NCI-H1105 treated with DMSO at 0.1 percent for 48 hours (cell line): Measurements from ENCODE around the gene DISC1.

Source experiments
- DNase-seq: peaks from one replicate; lab custom pipeline; 2025; lab: John Stamatoyannopoulos, UW

Gene DISC1

DNA sequence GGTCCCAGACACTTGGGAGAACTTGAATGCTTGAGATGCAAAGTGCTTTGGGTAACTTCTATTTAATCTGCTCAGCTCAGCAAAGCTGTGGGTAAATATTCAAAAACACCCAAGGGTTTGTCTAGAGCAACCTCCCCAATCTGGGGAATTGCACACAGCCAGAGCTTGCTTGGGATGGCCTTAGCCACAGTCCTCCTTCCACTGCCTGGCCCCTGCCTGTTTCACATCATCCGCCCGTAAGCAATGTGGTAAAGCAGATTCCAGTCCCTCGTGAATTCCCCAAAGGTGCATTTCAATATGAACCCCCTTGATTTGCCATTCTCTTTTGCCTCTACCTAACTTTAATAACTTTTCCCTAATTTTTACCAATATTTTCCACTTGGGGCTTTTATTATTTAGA, 418.1 kb downstream of the DISC1 start:
- DNase-seq, result no peak

DNA sequence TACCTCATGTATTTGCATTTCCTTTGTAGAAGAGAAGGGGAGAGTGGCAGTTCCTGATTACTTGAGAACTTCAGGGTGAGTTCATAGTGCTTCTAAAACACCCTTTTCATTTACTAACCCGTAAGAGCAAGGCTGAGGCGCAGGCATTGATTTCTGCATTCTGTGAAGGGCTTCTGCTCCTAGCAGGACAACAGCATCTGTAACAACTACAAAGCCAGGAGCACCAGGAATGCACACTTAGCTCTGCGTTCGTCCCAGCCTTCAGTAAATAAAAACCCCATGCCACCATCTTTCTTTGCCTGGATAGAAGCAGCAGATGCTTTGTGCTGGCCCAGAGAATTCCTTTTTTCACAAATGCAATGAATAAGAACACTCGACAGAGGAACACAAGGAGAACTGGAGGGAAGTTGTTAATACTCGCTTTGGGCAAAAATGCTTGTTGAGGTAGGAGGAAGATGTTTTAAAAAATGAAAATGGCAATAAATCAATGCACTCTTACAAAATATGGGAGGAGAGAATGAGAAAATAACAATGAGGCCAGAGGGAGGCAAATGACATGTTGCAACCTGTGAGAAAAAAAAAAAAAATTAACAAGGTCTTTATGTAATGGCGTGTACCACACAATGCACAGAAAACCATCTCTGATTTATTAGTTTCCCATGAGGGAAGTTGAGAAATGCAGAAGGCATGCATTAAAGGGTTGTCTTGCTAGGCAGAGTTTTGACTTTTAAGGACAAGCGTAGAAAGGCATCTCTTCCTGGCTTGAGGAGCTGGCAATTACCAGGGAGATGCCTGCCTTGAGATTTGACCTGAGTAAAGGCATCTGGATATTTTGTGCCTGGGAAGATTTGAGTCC, 418.8 kb downstream of the DISC1 start:
- no peak for DNase-seq

DNA sequence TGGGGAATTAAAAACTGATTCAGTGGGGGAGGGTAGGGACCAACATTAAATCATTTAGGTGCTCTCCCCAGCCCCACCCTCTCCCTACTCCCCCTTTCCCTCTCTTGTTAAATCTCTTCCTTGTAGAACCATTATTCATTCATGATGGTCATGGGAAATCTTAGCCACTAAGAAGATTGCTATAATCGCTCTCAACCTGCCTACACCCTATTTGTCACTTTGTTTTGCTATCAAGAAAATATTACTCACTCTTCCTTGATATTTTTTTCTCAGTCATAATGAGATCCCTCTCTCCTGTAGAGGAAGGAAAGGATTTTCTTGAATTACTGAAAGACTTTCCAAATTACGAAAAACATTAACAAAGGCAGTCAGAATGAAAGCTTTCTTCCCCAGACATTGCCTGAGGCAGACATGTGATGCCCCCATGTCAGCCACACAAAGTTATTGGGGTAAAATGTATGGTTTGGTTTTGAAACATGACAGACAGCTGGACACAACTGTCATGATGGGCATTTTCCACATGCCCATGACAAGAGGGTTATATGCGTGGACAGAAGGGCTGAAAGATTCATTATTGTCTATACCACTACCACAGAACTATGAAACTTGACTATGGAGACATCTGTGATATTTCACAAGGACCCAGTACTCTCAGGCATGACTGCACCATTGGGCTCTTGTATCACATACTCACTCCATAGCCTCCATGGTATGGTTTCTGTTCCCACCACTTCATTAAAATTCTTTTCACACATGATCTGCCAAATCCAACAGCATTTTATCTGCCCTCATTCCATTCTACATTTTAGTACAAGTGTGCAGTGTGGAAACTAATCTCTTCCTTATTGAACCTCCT, 420.1 kb downstream of the DISC1 start:
- no peak for DNase-seq

DNA sequence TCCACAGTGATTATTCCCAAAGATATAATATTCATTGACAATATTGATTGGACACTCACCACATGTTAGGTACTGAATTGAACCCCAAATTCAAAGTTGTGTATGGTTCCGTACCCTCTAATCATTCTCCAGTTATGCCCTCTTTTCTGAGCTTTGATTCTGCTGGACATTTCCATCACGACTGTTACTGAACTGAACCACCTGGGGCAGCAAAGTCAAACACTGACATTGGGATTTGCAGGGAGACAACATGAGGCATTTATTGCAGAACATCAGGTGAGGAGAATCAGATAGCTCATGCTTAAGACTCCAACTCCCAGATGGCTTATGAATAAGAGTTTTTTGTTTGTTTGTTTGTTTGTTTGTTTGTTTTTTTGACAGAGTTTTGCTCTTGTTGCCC, 420.9 kb downstream of the DISC1 start:
- no peak for DNase-seq

DNA sequence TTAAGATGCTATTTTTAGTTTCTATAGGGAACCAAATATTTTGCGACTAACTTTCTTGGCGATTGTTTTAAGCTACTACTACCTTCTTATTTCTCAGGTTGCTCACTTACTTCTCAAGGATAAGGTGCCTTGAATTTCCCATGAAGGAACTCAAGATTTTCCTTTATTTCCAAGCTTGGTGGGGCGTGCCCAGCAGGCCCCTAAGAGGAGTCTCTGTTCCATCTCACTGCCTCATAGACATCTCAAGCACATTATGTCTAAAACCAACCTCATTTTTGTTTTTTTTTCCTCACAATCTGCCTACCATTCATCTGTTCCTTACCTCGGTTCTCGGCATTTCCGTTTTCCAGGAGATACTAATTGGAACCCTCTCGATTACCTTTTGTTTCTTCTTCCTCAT, 421.9 kb downstream of the DISC1 start:
- no peak for DNase-seq

DNA sequence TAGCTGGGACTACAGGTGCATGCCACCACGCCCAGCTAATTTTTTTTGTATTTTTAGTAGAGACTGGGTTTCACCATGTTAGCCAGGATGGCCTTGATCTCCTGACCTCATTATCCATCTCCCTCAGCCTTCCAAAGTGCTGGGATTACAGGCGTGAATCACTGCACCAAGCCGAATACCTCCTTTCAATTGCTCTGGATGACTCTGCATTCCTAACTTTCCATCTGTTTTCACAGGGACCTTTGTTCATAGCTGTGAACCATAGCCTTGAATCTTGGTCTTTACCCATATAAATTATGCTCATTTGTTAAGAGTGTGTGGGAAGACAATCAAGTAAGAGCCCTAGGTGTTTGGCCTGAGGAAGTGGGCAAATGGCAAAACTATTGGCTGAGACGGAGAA, 422.7 kb downstream of the DISC1 start:
- DNase-seq, result no peak

DNA sequence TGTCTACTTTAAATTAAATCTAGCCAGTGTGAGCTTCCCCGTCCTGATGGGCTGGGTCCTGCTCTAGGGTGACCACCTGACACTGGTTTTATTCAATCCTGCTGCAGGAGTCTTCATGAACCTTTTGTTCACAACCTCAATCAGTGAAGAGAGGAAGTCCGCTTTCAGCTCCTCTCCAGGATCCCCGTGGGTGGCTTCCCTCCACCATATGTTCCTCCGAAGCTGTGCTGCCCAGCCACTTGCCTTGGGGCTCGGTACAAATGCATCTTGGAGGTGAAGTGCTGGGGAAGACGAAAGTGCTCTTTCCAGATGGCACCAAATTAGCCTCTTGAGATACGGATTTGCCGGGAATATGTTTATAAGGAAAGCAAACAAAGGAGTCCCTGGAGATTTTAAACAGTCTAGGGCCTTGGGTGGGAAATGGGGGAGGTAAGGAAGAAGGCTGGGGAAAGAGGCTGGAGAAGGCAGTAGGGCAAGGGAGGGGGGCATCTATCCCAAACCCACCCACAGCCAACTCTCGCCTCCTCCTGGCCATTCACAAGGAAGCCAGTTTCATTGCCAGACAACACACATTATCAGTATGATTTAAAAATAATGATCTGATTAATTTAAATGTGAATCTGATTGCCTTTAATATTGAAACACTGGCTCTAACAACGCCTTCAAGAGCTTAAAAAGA, 430.8 kb downstream of the DISC1 start:
- no peak for DNase-seq

DNA sequence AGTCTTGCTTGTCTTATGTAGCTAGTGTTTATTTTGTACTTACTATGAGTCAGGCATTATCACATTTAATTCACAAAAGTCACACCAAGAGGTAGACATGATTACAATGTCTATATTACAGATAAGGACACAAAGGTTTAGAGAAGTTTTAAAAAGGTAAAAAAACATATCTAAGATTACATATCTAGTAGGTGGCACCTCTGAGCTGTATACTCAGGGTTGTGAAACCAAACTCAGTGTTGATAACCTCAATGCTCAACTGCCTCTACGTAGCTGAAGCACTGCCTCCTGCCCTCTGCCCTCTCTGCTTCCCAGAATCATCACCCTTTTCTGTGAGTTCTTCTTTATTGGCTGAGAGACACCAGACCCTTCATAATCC, 431.3 kb downstream of the DISC1 start:
- DNase-seq, result no peak

DNA sequence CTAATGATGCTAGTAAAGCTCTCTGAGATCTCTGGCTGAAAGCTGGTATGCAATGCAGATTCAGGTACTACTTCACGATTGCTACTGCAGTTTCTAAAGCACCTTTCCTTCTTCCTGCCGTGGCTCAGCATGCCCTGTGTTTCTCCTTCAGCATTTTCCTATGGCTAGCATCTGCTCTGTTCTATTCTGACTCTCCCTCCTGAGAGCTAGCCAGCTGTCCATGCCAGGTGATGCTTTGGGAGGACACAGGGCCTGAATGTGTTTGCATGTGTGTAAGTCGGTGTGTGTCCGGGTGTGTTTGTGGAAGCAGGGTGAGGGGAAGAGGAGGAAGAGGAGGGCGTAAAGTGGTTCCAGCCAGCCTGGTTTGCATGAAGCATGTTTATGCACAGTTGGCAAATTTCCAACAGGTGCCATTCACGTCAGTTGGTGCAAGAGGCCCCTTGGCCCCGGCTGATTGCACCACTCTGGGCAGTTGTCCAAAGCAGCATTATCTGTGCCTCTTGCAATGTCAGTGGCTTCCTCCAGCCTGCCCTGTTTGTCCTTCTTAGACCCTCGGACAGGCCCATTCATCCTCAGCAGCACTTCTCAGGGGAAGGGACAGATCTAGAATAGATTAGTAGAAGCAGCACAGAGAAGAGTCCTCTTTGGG, 433.3 kb downstream of the DISC1 start:
- DNase-seq, result no peak

DNA sequence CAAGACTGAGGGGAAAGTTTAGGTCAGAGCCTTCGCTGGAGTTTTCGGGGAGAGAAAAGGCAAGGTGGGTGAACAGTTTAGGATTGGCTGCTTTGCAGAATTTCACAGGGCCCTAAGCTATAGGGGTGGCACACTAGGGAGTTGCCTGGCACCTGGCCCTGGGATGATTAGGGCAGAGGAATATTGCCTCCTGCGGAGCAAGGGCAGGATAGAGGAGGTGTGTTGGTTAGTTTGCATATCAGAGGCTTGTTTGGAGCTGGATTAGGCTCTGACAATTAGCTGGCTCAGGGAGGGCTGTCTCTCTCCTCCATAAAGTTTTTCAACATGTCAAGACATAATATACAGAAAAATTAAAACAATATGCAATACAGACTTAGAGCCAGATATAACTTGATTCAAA, 436.4 kb downstream of the DISC1 start:
- DNase-seq, result no peak

DNA sequence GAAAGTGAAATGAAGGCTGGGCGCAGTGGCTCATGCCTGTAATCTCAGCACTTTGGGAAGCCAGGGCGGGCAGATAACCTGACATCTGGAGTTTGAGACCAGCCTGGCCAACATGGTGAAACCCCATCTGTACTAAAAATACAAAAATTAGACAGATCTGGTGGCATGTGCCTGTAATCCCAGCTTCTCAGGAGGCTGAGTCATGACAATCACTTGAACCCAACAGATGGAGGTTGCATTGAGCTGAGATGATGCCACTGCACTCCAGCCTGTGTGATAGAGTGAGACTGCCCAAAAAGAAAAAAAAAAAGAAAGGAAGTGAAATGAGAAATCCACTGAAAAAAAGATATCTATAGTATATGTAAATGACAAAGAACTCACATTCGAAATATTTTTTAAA, 439.9 kb downstream of the DISC1 start:
- DNase-seq, result no peak

DNA sequence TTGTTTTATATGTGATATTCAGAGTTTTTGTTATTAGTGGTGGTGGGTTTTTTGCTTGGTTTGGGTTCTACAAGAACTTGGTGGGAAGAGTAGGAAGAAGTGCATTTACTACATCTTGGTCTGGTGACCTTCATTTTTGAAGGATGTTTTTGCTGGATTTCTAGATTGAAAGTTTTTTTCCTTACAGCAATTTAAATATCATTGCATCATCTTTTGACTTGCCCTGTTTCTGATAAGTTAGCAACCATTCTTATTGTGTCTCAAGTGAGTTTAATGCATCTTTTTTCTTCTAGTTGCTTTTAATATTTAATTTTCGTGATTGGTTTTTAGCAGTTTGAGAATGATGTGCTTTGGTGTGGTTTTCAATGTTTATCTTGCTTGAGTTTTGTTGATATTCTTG, 447.7 kb downstream of the DISC1 start:
- DNase-seq, result no peak

DNA sequence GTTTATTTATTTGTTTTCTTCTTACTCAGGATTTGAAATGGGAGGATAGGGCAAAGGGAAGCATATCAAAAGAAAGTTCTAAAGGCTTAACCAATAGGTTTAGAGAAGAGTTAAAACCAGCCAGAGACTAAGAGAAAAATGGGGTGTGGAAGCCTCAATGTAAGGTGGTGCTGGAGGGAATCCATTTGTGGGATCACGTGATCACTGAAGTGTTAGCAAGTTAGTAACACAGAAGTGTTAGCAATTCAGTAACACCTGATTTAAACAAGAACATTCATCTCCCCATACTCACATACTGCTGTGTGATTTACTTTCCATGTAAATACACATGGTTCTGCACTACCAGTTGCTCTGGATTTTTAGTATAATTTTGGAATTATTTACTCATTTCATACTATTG, 451.2 kb downstream of the DISC1 start:
- DNase-seq, result no peak

DNA sequence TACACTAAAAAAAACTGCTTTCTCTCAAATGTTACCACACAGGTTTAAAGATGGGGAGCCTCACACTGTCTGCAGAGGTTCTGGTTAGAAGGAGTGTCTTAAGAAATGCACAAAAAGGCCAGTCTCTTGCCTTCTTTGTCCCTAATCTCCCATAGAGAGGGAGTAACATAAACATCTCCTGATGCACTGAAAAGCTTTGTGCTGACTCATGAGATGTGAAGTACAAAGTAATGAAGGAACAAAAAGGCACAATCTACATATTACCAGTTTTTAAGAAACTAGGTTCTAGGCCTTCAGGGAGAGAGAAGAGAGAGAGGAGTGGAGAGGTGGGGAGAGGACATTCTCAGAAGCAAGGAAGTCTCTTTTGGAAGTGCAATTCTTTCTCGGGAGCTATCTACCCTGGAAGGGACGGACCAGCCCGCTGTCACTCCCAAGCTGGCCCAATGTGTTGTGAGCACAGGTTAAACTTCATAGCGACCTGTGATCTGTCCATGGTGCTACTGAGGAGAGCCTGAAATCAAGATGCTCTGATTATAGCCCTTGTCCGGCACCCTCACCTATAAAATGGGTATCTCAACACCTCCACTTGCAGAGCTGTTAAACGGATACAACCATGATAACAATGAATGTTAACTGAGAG, 458.1 kb downstream of the DISC1 start:
- no peak for DNase-seq

DNA sequence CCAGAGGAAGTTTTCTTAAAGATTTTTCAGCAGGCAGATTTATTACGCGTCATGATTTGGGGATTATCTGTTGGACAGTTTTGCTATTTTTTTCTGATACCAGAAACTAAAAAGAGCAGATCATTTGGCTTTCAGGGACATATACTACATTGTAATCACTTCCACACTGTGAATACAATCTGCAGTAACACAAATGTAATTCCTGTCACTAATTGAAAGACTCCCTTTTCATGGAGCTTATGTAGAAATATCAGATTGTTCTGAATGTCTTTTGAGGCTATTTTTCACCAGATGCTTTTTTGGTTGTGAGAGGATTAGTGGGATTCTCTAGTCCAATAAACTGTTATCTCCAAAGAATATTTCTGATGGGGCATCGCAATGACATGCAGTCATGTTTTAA, 464.2 kb downstream of the DISC1 start:
- DNase-seq, result no peak
